Measurements from ENCODE around the gene SERPINB13.
A peak's percentile ranks its signal among the peaks of the same experiment; 100 is the strongest.

Gene SERPINB13

GRCh38 chr18:63586966-63587365 lies at the start of gene SERPINB13:
Gene SERPINB13 (plus strand): TSS chr18:63587343. CDS start chr18:63588668, 1,325 bp downstream.
- no peak for DNase-seq (ENCODE audit: low read depth)
- no peak within 1 kb of the TSS for H3K4me3 ChIP-seq (ENCODE audit: low read length)
- no peak for TF ChIP-seq CTCF (conservative IDR thresholded peaks at IDR 0.05; ENCODE audit: low read depth, low read length)

- DNase-seq (ENCODE audit: low read depth) = peak; percentile 48
- no peak for TF ChIP-seq CTCF (conservative IDR thresholded peaks at IDR 0.05; ENCODE audit: low read depth, low read length)
- H3K4me3 ChIP-seq (ENCODE audit: low read length) = no peak overlapping the region
Observed at GRCh38 chr18:63539904-63540510, 47.1 kb upstream of the SERPINB13 start.

- no peak for DNase-seq (ENCODE audit: low read depth)
- H3K4me3 ChIP-seq (ENCODE audit: low read length) = no peak within 1 kb of the TSS
- TF ChIP-seq CTCF (conservative IDR thresholded peaks at IDR 0.05; ENCODE audit: low read depth, low read length) = no peak
Observed at GRCh38 chr18:63542069-63542468, 45.1 kb upstream of the SERPINB13 start, which contains the start of gene SERPINB12. Gene SERPINB12 (plus strand): TSS chr18:63542369. CDS start chr18:63556160, 13,791 bp downstream.

GRCh38 chr18:63544017-63544416 lies 43.1 kb upstream of the SERPINB13 start:
- TF ChIP-seq CTCF (conservative IDR thresholded peaks at IDR 0.05; ENCODE audit: low read depth, low read length) = no peak
- no peak overlapping the region for H3K4me3 ChIP-seq (ENCODE audit: low read length)
- DNase-seq (ENCODE audit: low read depth) = no peak

- no peak overlapping the region for H3K4me3 ChIP-seq (ENCODE audit: low read length)
- DNase-seq (ENCODE audit: low read depth) = no peak
- no peak for TF ChIP-seq CTCF (conservative IDR thresholded peaks at IDR 0.05; ENCODE audit: low read depth, low read length)
Observed at GRCh38 chr18:63545000-63545399, 42.1 kb upstream of the SERPINB13 start.

GRCh38 chr18:63550068-63550467 lies 37.1 kb upstream of the SERPINB13 start:
- no peak overlapping the region for H3K4me3 ChIP-seq (ENCODE audit: low read length)
- no peak for TF ChIP-seq CTCF (conservative IDR thresholded peaks at IDR 0.05; ENCODE audit: low read depth, low read length)
- no peak for DNase-seq (ENCODE audit: low read depth)

- no peak for TF ChIP-seq CTCF (conservative IDR thresholded peaks at IDR 0.05; ENCODE audit: low read depth, low read length)
- no peak for DNase-seq (ENCODE audit: low read depth)
Observed at GRCh38 chr18:63551769-63552168, 35.4 kb upstream of the SERPINB13 start.

More at GRCh38 chr18:63551769-63552168, 35.4 kb upstream of the SERPINB13 start:
- no peak overlapping the region for H3K4me3 ChIP-seq (ENCODE audit: low read length)
